DND-41 (cell line): ENCODE results near the gene RIPOR1.

Experiments
- ATAC-seq: fragments of 200-7000 bp; cut with Tn5 transposase; 3 replicates; pipeline ENCODE4 v1.9.1; 2021; ENCODE audit warnings: low read depth; ENCODE audit not compliant: insufficient read depth
- DNase-seq: peaks from one replicate; pipeline ENCODE4 v3.0.0-alpha.2; 2020
- H2AFZ ChIP-seq: 2 replicates; pipeline ENCODE4 v1.6.0; 2012; ENCODE audit warnings: low read depth, low read length
- H3K27ac ChIP-seq: 2 replicates; pipeline ENCODE4 v1.5.1; 2012; ENCODE audit warnings: low read length, inconsistent platforms
- H3K27me3 ChIP-seq: fragments of 200-600 bp; sonication (generic); 2 replicates; pipeline ENCODE4 v1.6.0; 2012; ENCODE audit warnings: low read length, mild to moderate bottlenecking, inconsistent platforms; ENCODE audit not compliant: insufficient read depth, poor library complexity
- H3K36me3 ChIP-seq: 2 replicates; pipeline ENCODE4 v1.5.1; 2012; ENCODE audit warnings: low read length, inconsistent platforms; ENCODE audit not compliant: insufficient read depth
- H3K4me1 ChIP-seq: 2 replicates; pipeline ENCODE4 v1.5.1; 2012; ENCODE audit warnings: mild to moderate bottlenecking, low read length; ENCODE audit not compliant: insufficient read depth
- H3K4me2 ChIP-seq: 2 replicates; pipeline ENCODE4 v1.6.0; 2012; ENCODE audit warnings: mild to moderate bottlenecking, moderate library complexity, low read length, inconsistent platforms; ENCODE audit not compliant: insufficient read depth
- H3K4me3 ChIP-seq, 2 experiments: fragments of 200-600 bp in 1 of 2; shearing (Covaris generic) in 1 of 2; 2 replicates each; pipeline ENCODE4 v1.5.1; 2012 to 2016; ENCODE audit warnings: inconsistent platforms in 2 of 2, low read length in 2 of 2, mild to moderate bottlenecking in 2 of 2, low read depth in 1 of 2, moderate library complexity in 1 of 2
- H3K79me2 ChIP-seq: 2 replicates; pipeline ENCODE4 v1.6.0; 2012; ENCODE audit warnings: low read length, inconsistent platforms; ENCODE audit not compliant: insufficient read depth
- H3K9ac ChIP-seq: 2 replicates; pipeline ENCODE4 v1.6.0; 2012; ENCODE audit warnings: low read depth, mild to moderate bottlenecking, inconsistent platforms, low read length, moderate library complexity
- H3K9me3 ChIP-seq: 2 replicates; pipeline ENCODE4 v1.5.1; 2012; ENCODE audit warnings: low read length, moderate library complexity, mild to moderate bottlenecking, inconsistent platforms; ENCODE audit not compliant: insufficient read depth, severe bottlenecking
- H4K20me1 ChIP-seq: 2 replicates; pipeline ENCODE4 v1.6.0; 2012; ENCODE audit warnings: low read length; ENCODE audit not compliant: insufficient read depth
- EZH2 ChIP-seq: IDR thresholded peaks from 3 replicates; pipeline ENCODE4 v1.6.1; 2012; ENCODE audit warnings: borderline replicate concordance, low read depth, mild to moderate bottlenecking, moderate library complexity, low read length, inconsistent platforms; ENCODE audit not compliant: severe bottlenecking
- TF ChIP-seq, protein P1 (sequence below): IDR thresholded peaks from 2 replicates; pipeline ENCODE4 v1.5.1; 2012; ENCODE audit warnings: borderline replicate concordance, low read length, moderate library complexity, mild to moderate bottlenecking; ENCODE audit not compliant: poor library complexity, severe bottlenecking; ENCODE audit errors: extremely low read depth

The RIPOR1 gene

DNA sequence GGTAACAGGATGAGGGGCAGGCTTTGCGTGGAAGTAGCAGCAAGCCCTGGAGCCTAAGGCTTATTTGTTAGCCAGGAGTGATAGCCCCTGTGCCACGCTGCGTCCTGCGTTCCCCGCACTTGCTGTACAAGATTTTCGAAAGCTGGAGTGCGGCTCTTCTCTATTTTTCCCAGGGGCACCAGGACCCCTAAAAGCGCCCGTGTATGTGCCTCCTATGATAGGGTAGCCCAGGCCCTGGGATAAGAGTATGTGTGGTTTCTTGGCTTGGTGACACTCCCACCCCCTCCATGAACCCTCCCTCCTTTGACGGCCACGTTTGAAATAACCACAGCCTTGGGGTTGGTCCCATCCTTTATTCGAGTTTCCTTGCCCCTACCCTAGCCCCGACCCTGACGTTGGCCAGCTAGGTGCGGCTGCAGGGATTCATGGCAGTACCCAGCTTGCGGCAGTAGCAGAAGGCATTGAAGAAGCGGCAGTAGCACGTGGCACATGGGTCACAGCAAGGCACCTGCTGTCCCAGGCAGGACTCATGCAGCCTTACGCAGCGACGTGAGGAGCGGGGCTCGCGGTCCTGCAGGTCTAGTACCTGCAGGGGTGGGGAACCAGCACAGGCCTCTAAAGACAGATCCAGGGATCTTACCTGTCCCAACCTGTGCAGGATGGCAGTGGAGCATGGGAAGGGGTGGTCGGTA is 46.2 kb upstream of the RIPOR1 start:
- TF ChIP-seq, protein P1, sequence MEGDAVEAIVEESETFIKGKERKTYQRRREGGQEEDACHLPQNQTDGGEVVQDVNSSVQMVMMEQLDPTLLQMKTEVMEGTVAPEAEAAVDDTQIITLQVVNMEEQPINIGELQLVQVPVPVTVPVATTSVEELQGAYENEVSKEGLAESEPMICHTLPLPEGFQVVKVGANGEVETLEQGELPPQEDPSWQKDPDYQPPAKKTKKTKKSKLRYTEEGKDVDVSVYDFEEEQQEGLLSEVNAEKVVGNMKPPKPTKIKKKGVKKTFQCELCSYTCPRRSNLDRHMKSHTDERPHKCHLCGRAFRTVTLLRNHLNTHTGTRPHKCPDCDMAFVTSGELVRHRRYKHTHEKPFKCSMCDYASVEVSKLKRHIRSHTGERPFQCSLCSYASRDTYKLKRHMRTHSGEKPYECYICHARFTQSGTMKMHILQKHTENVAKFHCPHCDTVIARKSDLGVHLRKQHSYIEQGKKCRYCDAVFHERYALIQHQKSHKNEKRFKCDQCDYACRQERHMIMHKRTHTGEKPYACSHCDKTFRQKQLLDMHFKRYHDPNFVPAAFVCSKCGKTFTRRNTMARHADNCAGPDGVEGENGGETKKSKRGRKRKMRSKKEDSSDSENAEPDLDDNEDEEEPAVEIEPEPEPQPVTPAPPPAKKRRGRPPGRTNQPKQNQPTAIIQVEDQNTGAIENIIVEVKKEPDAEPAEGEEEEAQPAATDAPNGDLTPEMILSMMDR, result no peak
- TF ChIP-seq EZH2, result no peak
- Histone ChIP-seq H3K36me3 (peaks cover 22% of the 10 kb centered on the region), H3K27ac (peak overlapping the region; percentile 98), H3K79me2 (peaks cover 62% of the 10 kb centered on the region), H3K4me2 (peak overlapping the region; percentile 88), H2AFZ (peak overlapping the region; percentile 96), H3K27me3 (no peaks in the 10 kb centered on the region), H3K4me3 (peak overlapping the region; percentile 81 to 97; a peak in 3 of 4 replicates), H3K9me3 (no peaks in the 10 kb centered on the region), H4K20me1 (0 out of 2 replicates have a peak, but pooled peaks cover 3% of the 10 kb centered on the region), H3K4me1 (peaks cover 41% of the 10 kb centered on the region), H3K9ac (peak overlapping the region; percentile 89)
- DNase-seq (peak; percentile 30), ATAC-seq (no peak)

GRCh38 chr16:67483150-67483549 is 45.5 kb upstream of the RIPOR1 start, which contains the start of gene AGRP:
TSS of gene AGRP (minus strand) at chr16:67483547. CDS start at chr16:67483398, 149 bp downstream.
- ATAC-seq (no peak), DNase-seq (no peak)
- H2AFZ ChIP-seq, result peak within 1 kb of the TSS; percentile 96
- 0 out of 2 replicates have a peak, but pooled peaks cover 3% of the 10 kb centered on the region for H4K20me1 ChIP-seq
- H3K9me3 ChIP-seq, result no peaks in the 10 kb centered on the region
- TF ChIP-seq, protein P1, result no peak
- TF ChIP-seq EZH2, result no peak
- H3K9ac ChIP-seq, result peak within 1 kb of the TSS; percentile 89
- H3K27ac ChIP-seq, result peak within 1 kb of the TSS; percentile 98
- no peaks in the 10 kb centered on the region for H3K27me3 ChIP-seq
- peaks cover 41% of the 10 kb centered on the region for H3K4me1 ChIP-seq
- peaks cover 22% of the 10 kb centered on the region for H3K36me3 ChIP-seq
- H3K4me2 ChIP-seq, result peak within 1 kb of the TSS; percentile 88
- H3K79me2 ChIP-seq, result peaks cover 54% of the 10 kb centered on the region
- peak within 1 kb of the TSS in 1 of 2 experiments; percentile 97; a peak in 3 of 4 replicates for H3K4me3 ChIP-seq

DNA sequence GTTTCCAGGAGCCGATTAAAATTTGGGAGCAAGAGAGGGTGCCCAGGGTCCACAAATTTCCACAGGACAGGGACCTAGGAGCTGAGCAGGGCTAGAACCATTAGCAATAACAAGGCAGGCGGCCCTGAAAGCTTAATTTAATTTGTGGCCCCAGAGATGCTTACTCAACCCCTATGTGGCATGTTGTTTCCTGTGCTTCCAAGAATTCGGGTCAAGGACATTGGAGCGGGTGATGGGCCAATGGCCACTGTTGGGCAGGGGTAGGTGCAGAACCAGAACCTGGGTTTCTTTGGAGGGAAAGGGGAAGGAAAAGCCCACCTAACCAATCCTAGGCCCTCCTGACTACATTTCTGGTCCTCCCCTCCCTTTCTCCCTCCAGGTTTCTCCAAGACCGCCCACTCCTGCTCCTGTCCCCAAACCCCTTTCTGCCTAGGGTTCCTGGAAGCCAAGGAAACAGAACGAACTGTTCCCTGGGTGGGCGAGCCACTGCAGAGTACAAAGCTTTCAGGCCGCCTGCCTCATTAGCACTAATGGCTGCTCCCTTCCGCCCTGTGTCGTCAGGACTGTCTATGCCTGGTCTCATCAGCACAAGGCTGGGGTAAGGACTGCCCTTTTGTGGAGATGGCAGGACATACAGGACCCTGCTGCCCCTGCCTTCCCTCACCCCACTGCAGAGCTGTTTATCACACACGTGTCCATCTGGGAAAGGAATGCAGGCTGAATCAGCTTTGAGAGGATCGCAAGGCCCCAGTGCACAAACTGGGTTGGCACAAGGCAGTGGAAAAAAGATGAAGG is 44.7 kb upstream of the RIPOR1 start:
- ATAC-seq (no peak), DNase-seq (no peak)
- Histone ChIP-seq H4K20me1 (0 out of 2 replicates have a peak, but pooled peaks cover under 1% of the 10 kb centered on the region), H2AFZ (no peak overlapping the region), H3K9ac (peak overlapping the region; percentile 89; the same call in 1 of the 2 replicates), H3K4me3 (no peak overlapping the region), H3K27ac (no peak overlapping the region), H3K27me3 (no peaks in the 10 kb centered on the region), H3K79me2 (peaks cover 47% of the 10 kb centered on the region), H3K9me3 (no peaks in the 10 kb centered on the region), H3K4me2 (peak overlapping the region; percentile 88; the same call in 1 of the 2 replicates), H3K36me3 (peaks cover 22% of the 10 kb centered on the region), H3K4me1 (peaks cover 37% of the 10 kb centered on the region)
- TF ChIP-seq EZH2, result no peak
- TF ChIP-seq, protein P1, result no peak
